8988T (cell line): ENCODE data around the gene ELAVL1.

Experiments used
- DNase-seq: peaks from one replicate; pipeline ENCODE4 v3.0.0; 2011

The ELAVL1 gene

GRCh38 chr19:8020681-8021080, 15.2 kb upstream of the ELAVL1 start:
- no peak for DNase-seq

DNA sequence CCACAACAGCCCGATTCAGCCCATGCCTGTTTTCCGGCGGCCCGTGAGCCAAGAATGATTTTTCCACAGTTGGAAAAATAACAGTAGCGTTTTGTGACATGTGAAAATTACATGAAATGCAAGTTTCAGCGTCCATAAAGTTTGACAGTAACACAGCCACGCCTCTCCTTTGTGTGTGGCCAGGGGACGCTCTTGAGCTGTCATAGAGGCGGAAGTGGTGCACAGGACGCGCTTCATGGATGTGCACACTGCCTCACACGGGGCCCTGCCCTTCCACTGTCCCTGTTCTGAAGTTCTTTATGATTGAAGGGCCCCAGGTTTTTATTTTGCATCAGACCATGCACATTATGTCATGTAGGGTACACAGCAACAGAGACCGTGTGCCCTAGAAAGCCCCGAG, 12.4 kb upstream of the ELAVL1 start:
- DNase-seq, result no peak

- no peak for DNase-seq
Observed at GRCh38 chr19:8004723-8005513, 523 bp downstream of the ELAVL1 start.

- DNase-seq, result no peak
Observed at GRCh38 chr19:8004001-8004400, 1.4 kb downstream of the ELAVL1 start.

GRCh38 chr19:8001995-8002849, 3.2 kb downstream of the ELAVL1 start:
- DNase-seq, result peak; percentile 61

DNA sequence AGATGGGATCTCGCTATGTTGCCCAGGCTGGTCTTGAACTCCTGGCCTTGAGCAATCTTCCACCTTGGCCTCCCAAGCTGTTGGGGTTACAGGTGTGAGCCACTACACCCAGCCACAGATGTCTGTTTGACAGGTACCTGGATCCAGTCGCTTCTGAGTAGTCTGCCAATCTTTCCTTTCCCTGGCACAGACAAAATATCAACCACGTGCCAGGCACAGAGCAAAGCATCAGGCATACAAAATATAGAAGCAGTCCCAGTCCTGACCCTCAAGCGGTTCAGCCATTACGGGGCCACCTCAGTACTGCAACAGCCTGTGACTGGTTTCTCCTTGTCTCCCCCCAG, 3.8 kb downstream of the ELAVL1 start:
- no peak for DNase-seq

- no peak for DNase-seq
Observed at GRCh38 chr19:8000298-8001038, 5.0 kb downstream of the ELAVL1 start.

DNA sequence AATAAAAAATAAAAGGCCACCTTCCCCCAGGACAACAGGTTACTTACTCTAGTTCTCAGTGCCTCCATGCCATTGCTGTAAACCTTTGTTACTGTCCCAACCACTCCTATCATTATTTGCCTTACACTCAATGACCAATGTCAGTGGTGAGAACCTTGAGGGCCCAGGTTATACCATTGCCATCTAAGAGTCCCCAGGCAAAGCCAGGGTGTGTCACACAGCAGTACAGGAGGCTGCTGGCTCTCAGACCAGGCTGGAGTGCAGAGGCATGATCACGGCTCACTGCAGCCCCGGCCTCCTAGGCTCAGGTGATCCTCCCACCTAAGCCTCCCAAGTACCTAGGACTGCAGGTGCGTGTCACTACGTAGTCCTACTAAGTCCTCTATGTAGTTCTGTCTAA, 6.1 kb downstream of the ELAVL1 start:
- no peak for DNase-seq

GRCh38 chr19:7997809-7998480, 7.5 kb downstream of the ELAVL1 start:
- no peak for DNase-seq

DNA sequence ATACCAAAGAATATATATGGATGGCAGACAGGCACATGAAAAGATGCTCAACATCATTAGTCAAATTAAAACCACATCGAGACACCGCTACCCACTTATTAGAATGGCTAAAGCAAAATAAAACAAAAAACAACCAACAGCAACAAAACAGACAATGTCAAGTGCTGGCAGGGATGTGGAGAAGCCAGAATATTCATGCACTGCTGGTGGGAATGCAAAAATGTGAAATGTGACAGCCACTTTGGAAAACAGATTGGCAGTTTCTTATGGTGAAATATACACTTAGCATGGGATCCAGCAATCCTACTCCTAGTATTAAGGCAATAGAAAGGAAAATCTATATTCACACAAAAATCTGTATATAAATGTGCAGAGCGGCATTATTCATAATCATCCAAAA, 8.6 kb downstream of the ELAVL1 start:
- DNase-seq, result no peak

DNA sequence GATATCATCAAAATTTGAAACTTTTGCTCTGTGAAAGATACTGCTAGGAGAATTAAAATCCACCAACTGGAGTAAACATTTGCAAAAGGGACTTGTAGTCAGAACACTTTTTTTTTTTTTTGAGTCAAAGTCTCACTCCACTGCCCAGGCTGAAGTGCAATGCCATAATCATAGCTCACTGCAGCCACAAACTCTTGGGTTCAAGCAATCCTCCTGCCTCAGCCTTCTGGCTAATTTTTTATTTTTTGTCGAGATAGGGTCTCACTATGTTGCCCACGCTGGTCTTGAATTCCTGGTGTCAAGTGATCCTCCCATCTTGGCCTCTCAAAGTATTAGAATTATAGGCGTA, 9.7 kb downstream of the ELAVL1 start:
- DNase-seq, result no peak

GRCh38 chr19:7994928-7995809, 10.3 kb downstream of the ELAVL1 start:
- no peak for DNase-seq

GRCh38 chr19:7994114-7994513, 11.3 kb downstream of the ELAVL1 start:
- no peak for DNase-seq

DNA sequence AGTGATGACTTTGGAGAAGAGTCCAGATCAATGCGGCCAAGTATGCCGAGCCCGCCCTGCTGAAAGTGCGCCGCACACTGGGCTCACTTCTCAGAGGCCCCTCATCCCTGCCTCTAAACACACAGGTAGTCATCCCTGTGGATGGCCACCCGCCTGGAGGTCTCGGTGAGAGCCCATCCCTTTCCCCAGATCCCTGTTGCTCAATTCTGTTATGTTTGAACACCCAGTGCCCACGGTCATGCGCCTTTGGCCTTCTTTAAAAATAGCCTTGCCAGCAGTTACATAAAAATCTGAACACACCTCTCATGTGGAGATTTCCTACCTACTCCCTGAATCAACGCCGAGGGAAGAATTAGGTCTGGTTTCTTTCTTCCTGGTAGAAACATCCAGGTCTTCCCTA, 11.9 kb downstream of the ELAVL1 start:
- DNase-seq, result no peak

GRCh38 chr19:7992575-7992974, 12.9 kb downstream of the ELAVL1 start:
- no peak for DNase-seq

GRCh38 chr19:7989071-7989575, 16.3 kb downstream of the ELAVL1 start:
- DNase-seq, result no peak

DNA sequence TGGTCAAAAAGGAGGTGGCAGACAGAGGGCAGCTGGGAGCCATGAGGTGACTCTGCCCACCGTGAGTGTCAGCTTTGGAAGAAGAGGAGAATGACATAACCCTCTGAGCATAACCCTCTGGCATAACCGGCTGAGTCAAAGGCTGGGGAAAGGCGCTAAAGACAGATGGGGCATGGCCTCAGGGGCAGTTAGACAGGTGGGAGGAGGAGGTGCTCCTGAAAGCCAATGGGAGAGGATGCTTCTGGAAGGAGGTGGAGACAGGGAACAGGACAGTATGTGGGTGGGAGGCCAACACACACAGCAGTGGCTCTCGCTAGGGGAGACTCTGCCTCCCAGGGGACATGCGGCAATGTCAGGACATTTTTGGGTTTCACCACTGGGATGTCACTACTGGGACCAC, 17.1 kb downstream of the ELAVL1 start:
- DNase-seq, result no peak

- no peak for DNase-seq
Observed at GRCh38 chr19:7987114-7987768, 18.2 kb downstream of the ELAVL1 start.

DNA sequence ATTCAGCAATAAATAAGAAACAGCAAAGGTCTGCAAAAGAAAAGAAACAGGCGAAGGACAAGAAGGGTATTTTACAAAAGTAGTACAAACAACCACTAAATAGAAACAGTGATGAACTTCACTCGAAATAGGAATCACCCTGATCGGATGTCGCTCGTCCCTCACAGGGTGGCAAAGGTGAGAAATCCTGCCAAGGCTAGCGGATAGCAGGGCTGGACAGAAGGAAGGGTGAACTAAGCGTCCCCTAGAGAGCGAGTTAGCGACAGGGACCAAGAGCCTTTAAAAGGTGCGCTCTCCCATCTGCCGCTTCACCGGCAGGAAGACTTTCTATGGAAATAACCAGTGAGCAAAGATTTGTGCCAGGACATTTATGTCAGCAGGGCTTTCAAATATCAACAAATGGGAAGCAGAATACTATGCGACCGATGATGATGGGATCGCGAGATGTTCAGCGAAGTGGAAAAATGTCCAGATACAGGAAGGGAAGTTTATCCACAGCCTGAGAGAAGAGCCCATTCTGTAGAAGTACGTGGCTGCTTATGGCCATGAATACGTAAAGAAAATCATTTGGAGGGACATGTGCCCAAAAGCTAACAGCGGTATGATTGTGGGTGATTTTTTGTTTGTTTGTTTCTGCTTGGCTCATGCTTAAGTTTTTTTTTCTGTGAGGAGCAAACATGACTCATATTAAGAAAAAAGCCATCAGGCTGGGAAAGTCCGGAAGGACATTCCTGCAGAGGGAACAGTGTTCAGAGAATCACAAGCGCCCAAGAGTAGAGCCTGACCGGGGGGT, 18.9 kb downstream of the ELAVL1 start:
- DNase-seq, result no peak

DNA sequence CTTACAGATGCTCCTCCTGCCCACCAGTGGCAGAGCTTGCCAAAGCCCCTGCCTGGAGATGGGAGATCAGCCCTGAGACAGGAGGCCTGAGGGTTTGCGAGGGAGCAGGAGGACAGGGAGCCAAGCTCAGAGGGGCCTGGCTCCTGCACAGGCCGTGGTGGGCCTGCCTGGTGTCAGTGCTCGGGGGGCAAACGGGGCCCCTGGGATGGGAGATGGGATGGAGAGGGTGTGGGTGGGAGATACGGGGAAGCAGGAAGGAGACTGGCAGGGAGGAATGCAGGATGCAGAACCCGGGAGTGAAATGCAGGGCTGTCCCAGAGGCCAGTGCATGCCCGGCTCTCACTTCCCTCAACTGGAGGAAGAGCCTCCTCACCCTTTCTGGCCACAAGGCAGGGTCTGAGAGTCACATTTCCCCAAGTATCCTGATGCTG, 19.9 kb downstream of the ELAVL1 start:
- no peak for DNase-seq
